Measurements from ENCODE around the gene EDIL3. TPM values are rescaled to one million over a fixed set of nuclear protein-coding genes. Genes with fewer than 3 reads are reported as not detected.

EDIL3 gene
- total RNA-seq, 2 donors from 2014 or later: 2.2 to 17.5 TPM

GRCh38 chr5:84364043-84364442 lies 20.6 kb downstream of the EDIL3 start:
- Mint-ChIP-seq H3K27me3 (ENCODE audit: insufficient read depth) (no peaks in the 10 kb centered on the region), H3K4me1 (no peaks in the 10 kb centered on the region), H3K36me3 (ENCODE audit: low read depth) (no peaks in the 10 kb centered on the region), H3K9me3 (no peaks in the 10 kb centered on the region), H3K4me3 (no peak overlapping the region), H3K27ac (no peak overlapping the region)
- no peak overlapping the region for H3K4me3 ChIP-seq (ENCODE audit: low read length)
- H3K36me3 ChIP-seq (ENCODE audit: control insufficient read depth, insufficient read depth, low read length): no peaks in the 10 kb centered on the region
- no peaks in the 10 kb centered on the region for H3K4me1 ChIP-seq (ENCODE audit: control insufficient read depth, insufficient read depth, low read length)
- H3K9me3 ChIP-seq (ENCODE audit: control insufficient read depth, low read length): no peaks in the 10 kb centered on the region
- H3K27me3 ChIP-seq (ENCODE audit: control insufficient read depth, insufficient read depth, low read length, poor library complexity, severe bottlenecking): no peaks in the 10 kb centered on the region
- DNase-seq: no peak
- no peak overlapping the region for H3K9ac ChIP-seq (ENCODE audit: extremely low read depth, low read length, poor library complexity, severe bottlenecking)
- WGBS, 2 experiments (ENCODE audit: insufficient coverage in 1 of 2, insufficient read length in 1 of 2): 88 to 100% methylated on average over 1 to 2 of the region's 2 CpGs
- no peak overlapping the region for H3K27ac ChIP-seq (ENCODE audit: low read depth, low read length)
- no peak for TF ChIP-seq CTCF (conservative IDR thresholded peaks at IDR 0.05)

GRCh38 chr5:84362061-84362720 lies 22.5 kb downstream of the EDIL3 start:
- no peaks in the 10 kb centered on the region for H3K4me1 Mint-ChIP-seq
- DNase-seq: no peak
- Histone ChIP-seq H3K4me1 (ENCODE audit: control insufficient read depth, insufficient read depth, low read length) (no peaks in the 10 kb centered on the region), H3K4me3 (ENCODE audit: low read length) (no peak overlapping the region), H3K27ac (ENCODE audit: low read depth, low read length) (no peak overlapping the region), H3K36me3 (ENCODE audit: control insufficient read depth, insufficient read depth, low read length) (no peaks in the 10 kb centered on the region), H3K27me3 (ENCODE audit: control insufficient read depth, insufficient read depth, low read length, poor library complexity, severe bottlenecking) (no peaks in the 10 kb centered on the region), H3K9me3 (ENCODE audit: control insufficient read depth, low read length) (no peaks in the 10 kb centered on the region), H3K9ac (ENCODE audit: extremely low read depth, low read length, poor library complexity, severe bottlenecking) (no peak overlapping the region)
- H3K27ac Mint-ChIP-seq: no peak overlapping the region
- H3K4me3 Mint-ChIP-seq: no peak overlapping the region
- no peak for TF ChIP-seq CTCF (conservative IDR thresholded peaks at IDR 0.05)
- H3K9me3 Mint-ChIP-seq: no peaks in the 10 kb centered on the region
- no peaks in the 10 kb centered on the region for H3K27me3 Mint-ChIP-seq (ENCODE audit: insufficient read depth)
- H3K36me3 Mint-ChIP-seq (ENCODE audit: low read depth): no peaks in the 10 kb centered on the region

GRCh38 chr5:84361572-84361971 lies 23.1 kb downstream of the EDIL3 start:
- TF ChIP-seq CTCF (conservative IDR thresholded peaks at IDR 0.05): no peak
- H3K9ac ChIP-seq (ENCODE audit: extremely low read depth, low read length, poor library complexity, severe bottlenecking): no peak overlapping the region
- H3K36me3 Mint-ChIP-seq (ENCODE audit: low read depth): no peaks in the 10 kb centered on the region
- no peaks in the 10 kb centered on the region for H3K9me3 ChIP-seq (ENCODE audit: control insufficient read depth, low read length)
- H3K36me3 ChIP-seq (ENCODE audit: control insufficient read depth, insufficient read depth, low read length): no peaks in the 10 kb centered on the region
- H3K4me3 Mint-ChIP-seq: no peak overlapping the region
- H3K27me3 Mint-ChIP-seq (ENCODE audit: insufficient read depth): no peaks in the 10 kb centered on the region
- H3K4me1 Mint-ChIP-seq: no peaks in the 10 kb centered on the region
- H3K27ac Mint-ChIP-seq: no peak overlapping the region
- H3K27me3 ChIP-seq (ENCODE audit: control insufficient read depth, insufficient read depth, low read length, poor library complexity, severe bottlenecking): no peaks in the 10 kb centered on the region
- no peak for DNase-seq
- no peaks in the 10 kb centered on the region for H3K9me3 Mint-ChIP-seq
- H3K27ac ChIP-seq (ENCODE audit: low read depth, low read length): no peak overlapping the region
- H3K4me1 ChIP-seq (ENCODE audit: control insufficient read depth, insufficient read depth, low read length): no peaks in the 10 kb centered on the region
- no peak overlapping the region for H3K4me3 ChIP-seq (ENCODE audit: low read length)
- 88% methylated on average over 1 of the region's 2 CpGs; no CpG with 5 or more reads in 1 of the 2 experiments for WGBS, 2 experiments (ENCODE audit: insufficient coverage in 1 of 2, insufficient read length in 1 of 2)

Data from endodermal cell (in vitro differentiated cells).